DOHH2 (cell line): Measurements from ENCODE around the gene UNC50.
A peak's percentile ranks its signal among the peaks of the same experiment; 100 is the strongest.

Source experiments
- H3F3A ChIP-seq: fragments of 200-600 bp; sonication (generic), shearing (Covaris generic); 2 replicates; pipeline ENCODE4 v1.6.0; 2016; ENCODE audit warnings: antibody characterized with exemption, mild to moderate bottlenecking; ENCODE audit not compliant: control insufficient read depth, insufficient read depth
- H3K27ac ChIP-seq: fragments of 200-600 bp; sonication (generic); 2 replicates; pipeline ENCODE4 v1.5.1; 2014; ENCODE audit warnings: low read depth, mild to moderate bottlenecking, low read length, moderate library complexity
- H3K27me3 ChIP-seq: fragments of 200-600 bp; sonication (generic); 2 replicates; pipeline ENCODE4 v1.6.1; 2014; ENCODE audit warnings: mild to moderate bottlenecking, low read length, mixed read lengths; ENCODE audit not compliant: control insufficient read depth
- H3K36me3 ChIP-seq: fragments of 200-600 bp; sonication (generic); 2 replicates; pipeline ENCODE4 v1.6.1; 2014; ENCODE audit warnings: mild to moderate bottlenecking, low read length, moderate library complexity, mixed read lengths; ENCODE audit not compliant: control insufficient read depth
- H3K4me1 ChIP-seq: fragments of 200-600 bp; sonication (generic); 2 replicates; pipeline ENCODE4 v1.6.1; 2014; ENCODE audit warnings: mild to moderate bottlenecking, low read length, mixed read lengths; ENCODE audit not compliant: control insufficient read depth
- H3K4me2 ChIP-seq: fragments of 200-600 bp; sonication (generic); 2 replicates; pipeline ENCODE4 v1.6.0; 2014; ENCODE audit warnings: mild to moderate bottlenecking, low read length, moderate library complexity
- H3K4me3 ChIP-seq: fragments of 200-600 bp; sonication (generic); 2 replicates; pipeline ENCODE4 v1.5.1; 2014; ENCODE audit warnings: mild to moderate bottlenecking, low read length, mixed read lengths
- H3K79me2 ChIP-seq: fragments of 200-600 bp; sonication (generic); 2 replicates; pipeline ENCODE4 v1.6.1; 2014; ENCODE audit warnings: mild to moderate bottlenecking, low read length, mixed read lengths; ENCODE audit not compliant: control insufficient read depth
- H3K9me2 ChIP-seq: fragments of 200-600 bp; sonication (generic); replicated peaks from 2 replicates; pipeline ENCODE4 v1.6.1; 2014; ENCODE audit warnings: mild to moderate bottlenecking, low read length, mixed read lengths; ENCODE audit not compliant: control insufficient read depth
- H3K9me3 ChIP-seq: fragments of 200-600 bp; sonication (generic); 2 replicates; pipeline ENCODE4 v1.6.1; 2014; ENCODE audit warnings: antibody characterized with exemption, low read length, mixed read lengths; ENCODE audit not compliant: control insufficient read depth, insufficient read depth
- H4K20me1 ChIP-seq: fragments of 200-600 bp; sonication (generic); 2 replicates; pipeline ENCODE4 v1.6.0; 2014; ENCODE audit warnings: low read depth, mild to moderate bottlenecking, antibody characterized with exemption, low read length, moderate library complexity; ENCODE audit not compliant: control insufficient read depth, insufficient read depth
- CTCF ChIP-seq: fragments of 200-600 bp; sonication (generic); IDR thresholded peaks from one replicate; pipeline ENCODE4 v1.5.1; 2014; ENCODE audit warnings: antibody characterized with exemption, mild to moderate bottlenecking, low read depth, low read length; ENCODE audit not compliant: poor library complexity, severe bottlenecking
- EZH2phosphoT487 ChIP-seq: fragments of 200-600 bp; sonication (generic); IDR thresholded peaks from 2 replicates; pipeline ENCODE4 v1.6.1; 2017; ENCODE audit warnings: borderline replicate concordance, mild to moderate bottlenecking, antibody characterized with exemption, low read length, moderate library complexity, mixed read lengths

The UNC50 gene

GRCh38 chr2:98617149-98617548 is 8.8 kb downstream of the UNC50 start:
- H4K20me1 ChIP-seq: no peaks in the 10 kb centered on the region
- H3K36me3 ChIP-seq: peaks cover 54% of the 10 kb centered on the region
- no peaks in the 10 kb centered on the region for H3K9me2 ChIP-seq
- no peaks in the 10 kb centered on the region for H3K79me2 ChIP-seq
- peaks cover 6% of the 10 kb centered on the region for H3F3A ChIP-seq
- no peaks in the 10 kb centered on the region for H3K27me3 ChIP-seq
- TF ChIP-seq EZH2phosphoT487 (no peak), CTCF (no peak)
- H3K27ac ChIP-seq: no peak overlapping the region
- H3K4me3 ChIP-seq: no peak overlapping the region
- no peaks in the 10 kb centered on the region for H3K9me3 ChIP-seq
- peaks cover 5% of the 10 kb centered on the region for H3K4me1 ChIP-seq
- no peak overlapping the region for H3K4me2 ChIP-seq

- peak overlapping the region; percentile 36 for H3K4me3 ChIP-seq
- H3F3A ChIP-seq: peaks cover 6% of the 10 kb centered on the region
- H3K36me3 ChIP-seq: no peaks in the 10 kb centered on the region
- TF ChIP-seq EZH2phosphoT487: no peak
- TF ChIP-seq CTCF: no peak
- peak overlapping the region; percentile 36 for H3K4me2 ChIP-seq
- peaks cover 24% of the 10 kb centered on the region for H3K4me1 ChIP-seq
- H3K27ac ChIP-seq: 0 out of 2 replicates have a peak overlapping the region, but pooled peaks have one; percentile 3
- H3K79me2 ChIP-seq: no peaks in the 10 kb centered on the region
- no peaks in the 10 kb centered on the region for H3K9me3 ChIP-seq
- H4K20me1 ChIP-seq: no peaks in the 10 kb centered on the region
- H3K27me3 ChIP-seq: no peaks in the 10 kb centered on the region
- no peaks in the 10 kb centered on the region for H3K9me2 ChIP-seq
Measured at GRCh38 chr2:98623657-98624056, 15.3 kb downstream of the UNC50 start.

GRCh38 chr2:98632351-98632750 is 24.0 kb downstream of the UNC50 start:
- H3K36me3 ChIP-seq: no peaks in the 10 kb centered on the region
- H3K27me3 ChIP-seq: no peaks in the 10 kb centered on the region
- TF ChIP-seq CTCF (no peak), EZH2phosphoT487 (no peak)
- no peaks in the 10 kb centered on the region for H3K4me1 ChIP-seq
- H3K79me2 ChIP-seq: no peaks in the 10 kb centered on the region
- H3K9me3 ChIP-seq: no peaks in the 10 kb centered on the region
- H3K9me2 ChIP-seq: no peaks in the 10 kb centered on the region
- H3F3A ChIP-seq: no peaks in the 10 kb centered on the region
- H4K20me1 ChIP-seq: no peaks in the 10 kb centered on the region
- no peak overlapping the region for H3K27ac ChIP-seq
- no peak overlapping the region for H3K4me2 ChIP-seq
- H3K4me3 ChIP-seq: no peak overlapping the region
